PC-9 (cell line): ENCODE measurements around the gene BCL2A1.

Experiments
- EZH2 ChIP-seq: fragments of 200-600 bp; sonication (generic); IDR thresholded peaks from 2 replicates; pipeline ENCODE4 v1.8.0; 2017; ENCODE audit warnings: antibody characterized with exemption, low read depth
- TF ChIP-seq, protein P1 (sequence below): fragments of 200-600 bp; sonication (generic); conservative IDR thresholded peaks from 2 replicates; pipeline ENCODE4 v1.6.1; 2017; ENCODE audit warnings: mixed run types, antibody characterized with exemption, mild to moderate bottlenecking, moderate library complexity

DNA sequence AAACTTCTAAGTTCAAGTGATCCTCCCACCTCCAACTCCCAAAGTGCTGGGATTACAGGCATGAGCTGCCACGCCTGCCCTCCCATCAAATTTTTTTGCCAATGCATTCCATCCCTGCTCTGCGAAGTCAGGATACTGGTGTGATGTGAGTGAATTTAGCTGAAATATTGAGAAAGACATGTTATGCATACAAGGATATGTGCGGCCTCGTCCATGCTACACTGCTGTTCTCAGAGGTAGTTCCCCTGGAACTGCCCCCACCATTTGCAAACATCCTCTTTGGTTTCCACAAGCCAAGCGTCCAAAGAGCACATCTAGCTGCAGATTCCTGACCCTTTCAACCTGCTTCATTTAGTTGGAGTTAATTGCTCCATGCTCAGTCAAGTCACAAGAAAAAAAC lies 36.5 kb upstream of the BCL2A1 start:
- TF ChIP-seq, protein P1, sequence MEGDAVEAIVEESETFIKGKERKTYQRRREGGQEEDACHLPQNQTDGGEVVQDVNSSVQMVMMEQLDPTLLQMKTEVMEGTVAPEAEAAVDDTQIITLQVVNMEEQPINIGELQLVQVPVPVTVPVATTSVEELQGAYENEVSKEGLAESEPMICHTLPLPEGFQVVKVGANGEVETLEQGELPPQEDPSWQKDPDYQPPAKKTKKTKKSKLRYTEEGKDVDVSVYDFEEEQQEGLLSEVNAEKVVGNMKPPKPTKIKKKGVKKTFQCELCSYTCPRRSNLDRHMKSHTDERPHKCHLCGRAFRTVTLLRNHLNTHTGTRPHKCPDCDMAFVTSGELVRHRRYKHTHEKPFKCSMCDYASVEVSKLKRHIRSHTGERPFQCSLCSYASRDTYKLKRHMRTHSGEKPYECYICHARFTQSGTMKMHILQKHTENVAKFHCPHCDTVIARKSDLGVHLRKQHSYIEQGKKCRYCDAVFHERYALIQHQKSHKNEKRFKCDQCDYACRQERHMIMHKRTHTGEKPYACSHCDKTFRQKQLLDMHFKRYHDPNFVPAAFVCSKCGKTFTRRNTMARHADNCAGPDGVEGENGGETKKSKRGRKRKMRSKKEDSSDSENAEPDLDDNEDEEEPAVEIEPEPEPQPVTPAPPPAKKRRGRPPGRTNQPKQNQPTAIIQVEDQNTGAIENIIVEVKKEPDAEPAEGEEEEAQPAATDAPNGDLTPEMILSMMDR = no peak
- no peak for TF ChIP-seq EZH2
